ENCODE measurements around the gene SEMA4D. TPM values are rescaled to one million over a fixed set of nuclear protein-coding genes. Genes with fewer than 3 reads are reported as not detected.

Gene SEMA4D
- total RNA-seq, 3 donors from 2014 or later (not counting 1 experiment from before 2014, with no cell fraction given) = 354 to 448 (median 420) TPM

DNA sequence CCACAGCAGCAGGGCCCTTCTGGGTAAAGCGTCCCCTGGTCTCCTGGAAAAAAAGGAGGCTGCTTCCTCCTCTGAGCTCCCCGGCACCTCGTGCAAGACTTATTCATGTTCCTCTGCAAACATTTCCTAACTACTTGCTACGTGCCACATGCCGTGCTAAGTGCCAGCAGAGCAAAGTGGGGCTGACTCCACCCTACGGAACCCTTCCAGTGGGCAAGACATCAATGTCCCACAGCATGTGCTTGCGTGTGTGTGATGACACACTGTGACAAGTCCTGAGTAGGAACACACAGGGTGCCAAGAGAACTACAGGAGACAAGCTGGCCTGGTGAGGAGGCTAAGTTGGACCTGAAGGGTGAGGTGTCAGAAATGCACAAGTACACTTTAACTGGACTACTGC, 57.4 kb downstream of the SEMA4D start:
- ATAC-seq (no peak), DNase-seq (peak in 1 of 2 donors; percentile 58)
- peak overlapping the region; percentile 64 to 93 for H3K27ac Mint-ChIP-seq
- 76% methylated on average over 7 of the region's 7 CpGs for WGBS (ENCODE audit: insufficient coverage)
- H3K36me3 ChIP-seq (ENCODE audit: control insufficient read depth, insufficient read depth, low read length) = peaks cover 20% of the 10 kb centered on the region
- H3K27me3 ChIP-seq (ENCODE audit: control insufficient read depth, insufficient read depth, low read length) = no peaks in the 10 kb centered on the region
- H3K27me3 Mint-ChIP-seq (ENCODE audit: low read depth in 2 of 2) = no peaks in the 10 kb centered on the region
- H3K4me1 ChIP-seq (ENCODE audit: control insufficient read depth, insufficient read depth, low read length) = peaks cover 95% of the 10 kb centered on the region
- intact Hi-C loops (cut with micrococcal nuclease) = loop anchor here (5.0 kb wide), 1 partner anchor 33 kb away; no protein-coding TSS in a partner anchor
- no peak overlapping the region for H3K4me3 Mint-ChIP-seq
- peaks cover 77 to 84% of the 10 kb centered on the region in 2 donors for H3K4me1 Mint-ChIP-seq
- no peak overlapping the region for H3K4me3 ChIP-seq (ENCODE audit: low read length)
- no peaks in the 10 kb centered on the region for H3K9me3 ChIP-seq (ENCODE audit: control insufficient read depth, insufficient read depth, low read length)
- H3K27ac ChIP-seq (ENCODE audit: low read length) = peak overlapping the region; percentile 10
- no peaks in the 10 kb centered on the region for H3K36me3 Mint-ChIP-seq
- no peak for TF ChIP-seq CTCF (IDR thresholded peaks at IDR 0.05)
- no peaks in the 10 kb centered on the region for H3K9me3 Mint-ChIP-seq

- no peaks in the 10 kb centered on the region for H3K27me3 Mint-ChIP-seq (ENCODE audit: low read depth in 2 of 2)
- no peak overlapping the region for H3K4me3 ChIP-seq (ENCODE audit: low read length)
- no peak overlapping the region for H3K4me3 Mint-ChIP-seq
- H3K9me3 ChIP-seq (ENCODE audit: control insufficient read depth, insufficient read depth, low read length) = no peaks in the 10 kb centered on the region
- no peak for TF ChIP-seq CTCF (IDR thresholded peaks at IDR 0.05)
- DNase-seq (no peak), ATAC-seq (no peak)
- no peaks in the 10 kb centered on the region for H3K36me3 Mint-ChIP-seq
- H3K4me1 ChIP-seq (ENCODE audit: control insufficient read depth, insufficient read depth, low read length) = peaks cover 95% of the 10 kb centered on the region
- H3K27me3 ChIP-seq (ENCODE audit: control insufficient read depth, insufficient read depth, low read length) = no peaks in the 10 kb centered on the region
- H3K9me3 Mint-ChIP-seq = no peaks in the 10 kb centered on the region
- WGBS (ENCODE audit: insufficient coverage) = 41% methylated on average over 7 of the region's 8 CpGs
- peaks cover 77 to 84% of the 10 kb centered on the region in 2 donors for H3K4me1 Mint-ChIP-seq
- H3K36me3 ChIP-seq (ENCODE audit: control insufficient read depth, insufficient read depth, low read length) = peaks cover 20% of the 10 kb centered on the region
- H3K27ac ChIP-seq (ENCODE audit: low read length) = peak overlapping the region; percentile 10
- peak overlapping the region; percentile 64 to 93 for H3K27ac Mint-ChIP-seq
- intact Hi-C loops (cut with micrococcal nuclease) = loop anchor here (5.0 kb wide), 1 partner anchor 33 kb away; no protein-coding TSS in a partner anchor
Measured at GRCh38 chr9:89440046-89440445, 57.9 kb downstream of the SEMA4D start.

- H3K4me3 ChIP-seq (ENCODE audit: low read length) = no peak overlapping the region
- Mint-ChIP-seq H3K27ac (peak overlapping the region; percentile 64 to 93), H3K36me3 (no peaks in the 10 kb centered on the region), H3K4me3 (no peak overlapping the region), H3K27me3 (ENCODE audit: low read depth in 2 of 2) (no peaks in the 10 kb centered on the region), H3K9me3 (no peaks in the 10 kb centered on the region), H3K4me1 (peaks cover 77 to 84% of the 10 kb centered on the region in 2 donors)
- ATAC-seq = no peak
- H3K36me3 ChIP-seq (ENCODE audit: control insufficient read depth, insufficient read depth, low read length) = peaks cover 16% of the 10 kb centered on the region
- TF ChIP-seq CTCF (IDR thresholded peaks at IDR 0.05) = no peak
- H3K27me3 ChIP-seq (ENCODE audit: control insufficient read depth, insufficient read depth, low read length) = no peaks in the 10 kb centered on the region
- H3K9me3 ChIP-seq (ENCODE audit: control insufficient read depth, insufficient read depth, low read length) = no peaks in the 10 kb centered on the region
- intact Hi-C loops (cut with micrococcal nuclease) = no loop called here
- WGBS (ENCODE audit: insufficient coverage) = 45% methylated on average over 10 of the region's 10 CpGs
- H3K4me1 ChIP-seq (ENCODE audit: control insufficient read depth, insufficient read depth, low read length) = peaks cover 95% of the 10 kb centered on the region
- peak overlapping the region; percentile 10 for H3K27ac ChIP-seq (ENCODE audit: low read length)
- no peak for DNase-seq
Measured at GRCh38 chr9:89439571-89439970, 58.3 kb downstream of the SEMA4D start.

DNA sequence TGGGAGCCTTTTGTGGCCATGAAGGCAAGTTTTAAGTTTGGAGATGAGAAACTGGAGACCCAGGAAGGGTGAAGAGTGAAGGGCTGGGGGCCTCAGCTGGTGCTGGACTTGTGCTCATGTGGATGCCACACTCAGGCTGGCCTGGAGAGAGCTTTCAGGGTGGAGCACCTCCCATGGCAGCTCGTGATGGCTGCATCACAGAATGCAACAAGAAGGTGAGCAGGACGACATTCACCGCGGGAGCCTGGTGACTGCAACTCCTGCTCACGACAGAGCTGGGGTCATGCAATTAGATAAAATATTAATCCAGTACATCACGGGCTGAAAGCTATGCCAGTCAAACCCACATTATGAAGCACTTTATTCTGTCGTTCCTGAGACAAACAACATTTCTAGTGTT, 59.7 kb downstream of the SEMA4D start:
- peaks cover 20% of the 10 kb centered on the region for H3K36me3 ChIP-seq (ENCODE audit: control insufficient read depth, insufficient read depth, low read length)
- TF ChIP-seq CTCF (IDR thresholded peaks at IDR 0.05) = no peak
- H3K4me3 Mint-ChIP-seq = no peak overlapping the region

More for the DNA sequence above, 59.7 kb downstream of the SEMA4D start:
- Histone ChIP-seq H3K9me3 (ENCODE audit: control insufficient read depth, insufficient read depth, low read length) (no peaks in the 10 kb centered on the region), H3K27me3 (ENCODE audit: control insufficient read depth, insufficient read depth, low read length) (no peaks in the 10 kb centered on the region), H3K27ac (ENCODE audit: low read length) (peak overlapping the region; percentile 60), H3K4me3 (ENCODE audit: low read length) (no peak overlapping the region), H3K4me1 (ENCODE audit: control insufficient read depth, insufficient read depth, low read length) (peaks cover 95% of the 10 kb centered on the region)
- 87% methylated on average over 6 of the region's 7 CpGs for WGBS (ENCODE audit: insufficient coverage)
- no peaks in the 10 kb centered on the region for H3K9me3 Mint-ChIP-seq
- intact Hi-C loops (cut with micrococcal nuclease) = no loop called here
- H3K27me3 Mint-ChIP-seq (ENCODE audit: low read depth in 2 of 2) = no peaks in the 10 kb centered on the region
- ATAC-seq (no peak), DNase-seq (no peak)
- no peaks in the 10 kb centered on the region for H3K36me3 Mint-ChIP-seq
- peak overlapping the region; percentile 84 to 89 for H3K27ac Mint-ChIP-seq
- H3K4me1 Mint-ChIP-seq = peaks cover 75 to 80% of the 10 kb centered on the region in 2 donors
